ENCODE data around the gene CAMK2N1.

DNA sequence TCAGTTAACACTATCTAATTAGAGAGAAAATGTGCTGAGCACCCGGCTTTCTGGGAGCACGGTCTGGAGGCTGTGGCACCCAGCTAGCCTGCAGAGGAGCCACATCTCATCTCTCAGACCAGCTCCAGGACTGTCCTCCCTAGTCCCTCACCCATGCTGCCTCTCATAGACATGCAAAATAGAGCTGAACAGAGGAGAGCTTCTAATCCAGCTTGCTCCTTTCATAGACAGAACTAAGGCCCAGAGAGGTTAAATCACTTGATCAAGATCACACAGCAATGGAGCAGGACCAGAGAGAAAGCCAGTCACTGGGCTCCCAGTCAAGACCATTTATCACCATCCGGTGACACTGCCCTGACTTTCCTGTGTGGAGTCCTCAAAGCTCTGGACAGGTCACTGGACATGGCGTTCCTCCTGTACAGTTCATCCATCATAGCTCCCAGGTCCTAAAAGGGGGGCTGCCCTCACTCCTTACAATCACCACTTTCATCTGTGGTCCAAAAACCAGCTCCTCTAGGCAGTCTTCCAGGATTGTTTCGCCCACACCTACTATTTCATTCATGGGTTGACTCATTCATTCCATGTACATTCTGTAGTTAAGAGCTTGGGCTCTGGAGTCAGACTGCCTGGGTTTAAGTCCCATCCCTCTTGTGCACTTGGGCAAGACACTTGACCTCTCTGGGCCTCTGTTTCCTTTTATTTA, 8.8 kb upstream of the CAMK2N1 start:
- TF ChIP-seq POLR2AphosphoS5 (IDR thresholded peaks at IDR 0.05; ENCODE audit: low read depth, low read length) (no peak), POLR2A (IDR thresholded peaks at IDR 0.05; ENCODE audit: control extremely low read depth in 1 of 2, low read depth in 2 of 2, low read length in 2 of 2) (no peak), BRCA1 (IDR thresholded peaks at IDR 0.05; ENCODE audit: low read depth, low read length) (no peak), TCF12 (IDR thresholded peaks at IDR 0.05; ENCODE audit: low read depth, low read length) (no peak)
- TF ChIP-seq, protein P1, sequence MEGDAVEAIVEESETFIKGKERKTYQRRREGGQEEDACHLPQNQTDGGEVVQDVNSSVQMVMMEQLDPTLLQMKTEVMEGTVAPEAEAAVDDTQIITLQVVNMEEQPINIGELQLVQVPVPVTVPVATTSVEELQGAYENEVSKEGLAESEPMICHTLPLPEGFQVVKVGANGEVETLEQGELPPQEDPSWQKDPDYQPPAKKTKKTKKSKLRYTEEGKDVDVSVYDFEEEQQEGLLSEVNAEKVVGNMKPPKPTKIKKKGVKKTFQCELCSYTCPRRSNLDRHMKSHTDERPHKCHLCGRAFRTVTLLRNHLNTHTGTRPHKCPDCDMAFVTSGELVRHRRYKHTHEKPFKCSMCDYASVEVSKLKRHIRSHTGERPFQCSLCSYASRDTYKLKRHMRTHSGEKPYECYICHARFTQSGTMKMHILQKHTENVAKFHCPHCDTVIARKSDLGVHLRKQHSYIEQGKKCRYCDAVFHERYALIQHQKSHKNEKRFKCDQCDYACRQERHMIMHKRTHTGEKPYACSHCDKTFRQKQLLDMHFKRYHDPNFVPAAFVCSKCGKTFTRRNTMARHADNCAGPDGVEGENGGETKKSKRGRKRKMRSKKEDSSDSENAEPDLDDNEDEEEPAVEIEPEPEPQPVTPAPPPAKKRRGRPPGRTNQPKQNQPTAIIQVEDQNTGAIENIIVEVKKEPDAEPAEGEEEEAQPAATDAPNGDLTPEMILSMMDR (IDR thresholded peaks at IDR 0.05; ENCODE audit: control extremely low read depth in 1 of 3, insufficient read depth in 1 of 3, low read depth in 1 of 3, low read length in 3 of 3): no peak

Data from H1 (cell line).